PC-3 (cell line): ENCODE data around the gene MOCS2. TPM values are rescaled to one million over a fixed set of nuclear protein-coding genes. Genes with fewer than 3 reads are reported as not detected.

Experiments used
- ATAC-seq: fragments of 200-7000 bp; cut with Tn5 transposase; 2 replicates; pipeline ENCODE4 v1.9.1; 2020; ENCODE audit warnings: mild to moderate bottlenecking, moderate library complexity
- Bru-seq: library from RNA; stranded (reverse); fragments of 400-500 nt; gene quantifications from one replicate; lab custom pipeline; 2021; lab: Mats Ljungman, UMichigan
- BruChase-seq, 2 experiments: library from RNA; stranded (reverse); fragments of 400-500 nt; gene quantifications; one replicate each; lab custom pipeline; 2021; lab: Mats Ljungman, UMichigan
- BruUV-seq: library from RNA; stranded (reverse); fragments of 400-500 nt; replicated peaks from 2 replicates; lab custom pipeline; 2021; lab: Mats Ljungman, UMichigan
- CTCF ChIA-PET: fragments of 300-600 bp; sonication (Branson Sonifier 250); formaldehyde crosslinking; loops from one replicate; lab custom pipeline; 2022; ENCODE audit warnings: antibody characterized with exemption; lab: Charles Lee
- POLR2A ChIA-PET: fragments of 300-600 bp; sonication (Branson Sonifier 250); formaldehyde crosslinking; loops from one replicate; lab custom pipeline; 2022; ENCODE audit warnings: antibody characterized with exemption; ENCODE audit not compliant: unreplicated experiment; lab: Charles Lee
- DNase-seq: peaks from one replicate; pipeline ENCODE4 v3.0.0-alpha.2; 2015
- H2AFZ ChIP-seq: fragments of 300-600 bp; sonication (generic); 2 replicates; pipeline ENCODE4 v1.6.0; 2016; ENCODE audit warnings: antibody characterized with exemption, low read length
- H3F3A ChIP-seq: fragments of 300-600 bp; sonication (generic); one replicate; pipeline ENCODE4 v1.6.0; 2017; ENCODE audit warnings: antibody characterized with exemption, low read length, control low read depth, mild to moderate bottlenecking; ENCODE audit not compliant: unreplicated experiment
- H3K27ac ChIP-seq: fragments of 300-600 bp; sonication (generic); 2 replicates; pipeline ENCODE4 v1.5.1; 2016; ENCODE audit warnings: mild to moderate bottlenecking, low read length
- H3K27me3 ChIP-seq: fragments of 300-600 bp; sonication (generic); 2 replicates; pipeline ENCODE4 v1.6.1; 2016; ENCODE audit warnings: low read length, mixed read lengths
- H3K36me3 ChIP-seq: fragments of 300-600 bp; sonication (generic); 2 replicates; pipeline ENCODE4 v1.6.1; 2016; ENCODE audit warnings: low read depth, mixed run types, low read length, mixed read lengths
- H3K4me1 ChIP-seq: fragments of 300-600 bp; sonication (generic); 2 replicates; pipeline ENCODE4 v1.5.1; 2016; ENCODE audit warnings: low read length; ENCODE audit not compliant: insufficient read depth
- H3K4me2 ChIP-seq: fragments of 300-600 bp; sonication (generic); 2 replicates; pipeline ENCODE4 v1.6.0; 2016; ENCODE audit warnings: low read length
- H3K4me3 ChIP-seq: fragments of 300-600 bp; sonication (generic); 2 replicates; pipeline ENCODE4 v1.5.1; 2016; ENCODE audit warnings: mild to moderate bottlenecking, low read length, mixed read lengths
- H3K79me2 ChIP-seq: fragments of 300-600 bp; sonication (generic); 2 replicates; pipeline ENCODE4 v1.6.1; 2017; ENCODE audit warnings: low read length, mixed read lengths
- H3K9ac ChIP-seq: fragments of 300-600 bp; sonication (generic); 2 replicates; pipeline ENCODE4 v1.6.0; 2016; ENCODE audit warnings: mild to moderate bottlenecking, low read length
- H3K9me2 ChIP-seq: fragments of 300-600 bp; sonication (generic); replicated peaks from 2 replicates; pipeline ENCODE4 v1.6.1; 2016; ENCODE audit warnings: mixed run types, low read length, mixed read lengths
- H3K9me3 ChIP-seq: fragments of 300-600 bp; sonication (generic); 2 replicates; pipeline ENCODE4 v1.6.1; 2016; ENCODE audit warnings: low read length, mixed read lengths
- H4K20me1 ChIP-seq: fragments of 300-600 bp; sonication (generic); 2 replicates; pipeline ENCODE4 v1.6.1; 2016; ENCODE audit warnings: low read length, mixed read lengths
- CTCF ChIP-seq: fragments of 300-600 bp; sonication (generic); conservative IDR thresholded peaks from 2 replicates; pipeline ENCODE4 v1.5.1; 2017; ENCODE audit warnings: antibody characterized with exemption, low read depth, mild to moderate bottlenecking, low read length
- EZH2 ChIP-seq: fragments of 300-600 bp; sonication (generic); IDR thresholded peaks from one replicate; pipeline ENCODE4 v1.6.1; 2017; ENCODE audit warnings: antibody characterized with exemption, mild to moderate bottlenecking, low read length; ENCODE audit not compliant: unreplicated experiment
- EZH2phosphoT487 ChIP-seq: fragments of 300-600 bp; sonication (generic); IDR thresholded peaks from 2 replicates; pipeline ENCODE4 v1.6.1; 2018; ENCODE audit warnings: mild to moderate bottlenecking, antibody characterized with exemption, low read length, borderline replicate concordance
- intact Hi-C: fragments of 100-400 bp; cut with micrococcal nuclease; formaldehyde crosslinking; loops from 2 replicates; pipeline ENCODE4 v1.9.0; 2023
- long read RNA-seq: library from polyadenylated mRNA; unstranded; transcript quantifications from one replicate; pipeline ENCODE4 v2.0.0, GENCODE V29; 2021; ENCODE audit not compliant: unreplicated experiment
- total RNA-seq: library from RNA; depleted of rRNA; stranded (reverse); fragments of >200 nt; gene quantifications from 2 replicates; pipeline ENCODE4 v1.2.3, GENCODE V29; 2014; rRNA removed

The MOCS2 gene
- total RNA-seq: 26.5 and 29.1 TPM in 2 replicates
- Bru-seq, nascent RNA: percentile 77 among the genes with signal in this experiment
- percentile 78 among the genes with signal in this experiment for BruChase-seq, experiment 1, labeled RNA remaining after a 6-hour chase
- percentile 71 among the genes with signal in this experiment for BruChase-seq, experiment 2, labeled RNA remaining after a 2-hour chase
- long read RNA-seq, transcript MOCS2-203 (7 exons, 1,337 nt): major isoform, 50 of 101 reads
- long read RNA-seq, transcript MOCS2-202 (7 exons, 1,785 nt): minor isoform, 25 of 101 reads
- long read RNA-seq, partial matches to known transcripts: 7 of 101 reads
- long read RNA-seq, other reads (novel, unspliced or antisense): 18 of 101 reads

GRCh38 chr5:53109443-53110127 lies at the start of gene MOCS2:
Gene MOCS2 (minus strand): TSS chr5:53109757. CDS start chr5:53107174, 2,583 bp downstream.
- H3K9me2 ChIP-seq: no peaks in the 10 kb centered on the region
- no TSS peak for BruUV-seq
- H3K9ac ChIP-seq: peak within 1 kb of the TSS; percentile 92
- POLR2A ChIA-PET: interaction anchor here (0.6 kb wide), 2 partner anchors 43 to 310 kb away, joined by 3 to 4 read pairs; no protein-coding TSS in a partner anchor
- DNase-seq (peak; percentile 88), ATAC-seq (peak; percentile 95)
- H3K9me3 ChIP-seq: no peaks in the 10 kb centered on the region
- H3K27ac ChIP-seq: 0 out of 2 replicates have a peak within 1 kb of the TSS, but pooled peaks have one; percentile 10
- CTCF ChIA-PET: interaction anchor here (0.6 to 1.4 kb wide), 2 partner anchors 161 to 254 kb away, joined by 3 read pairs; no protein-coding TSS in a partner anchor
- H3K36me3 ChIP-seq: peaks cover 1% of the 10 kb centered on the region; the same call in 1 of the 2 replicates
- H3K79me2 ChIP-seq: peaks cover 56% of the 10 kb centered on the region
- no peaks in the 10 kb centered on the region for H3K27me3 ChIP-seq
- intact Hi-C loops: no loop called here
- peak within 1 kb of the TSS; percentile 97 for H2AFZ ChIP-seq
- H3K4me1 ChIP-seq: peaks cover 21% of the 10 kb centered on the region
- H3K4me3 ChIP-seq: peak within 1 kb of the TSS; percentile 90
- no peak for TF ChIP-seq CTCF
- TF ChIP-seq EZH2: no peak
- no peak for TF ChIP-seq EZH2phosphoT487
- H3F3A ChIP-seq: no peaks in the 10 kb centered on the region
- peak within 1 kb of the TSS; percentile 84 for H3K4me2 ChIP-seq
- no peaks in the 10 kb centered on the region for H4K20me1 ChIP-seq

GRCh38 chr5:53151713-53152458 lies 42.3 kb upstream of the MOCS2 start:
- H3K27me3 ChIP-seq: no peaks in the 10 kb centered on the region
- no peaks in the 10 kb centered on the region; the same call in 1 of the 2 replicates for H3K9me2 ChIP-seq
- CTCF ChIA-PET: no interaction called here
- H3K27ac ChIP-seq: no peak overlapping the region
- no peak overlapping the region for H3K4me2 ChIP-seq
- H2AFZ ChIP-seq: no peak overlapping the region
- H3K9me3 ChIP-seq: no peaks in the 10 kb centered on the region
- intact Hi-C loops: no loop called here
- no peaks in the 10 kb centered on the region for H4K20me1 ChIP-seq
- peak; percentile 37 for DNase-seq
- no peak overlapping the region for H3K9ac ChIP-seq
- TF ChIP-seq EZH2: no peak
- no peak for TF ChIP-seq CTCF
- TF ChIP-seq EZH2phosphoT487: no peak
- no peak overlapping the region for H3K4me3 ChIP-seq
- H3F3A ChIP-seq: no peaks in the 10 kb centered on the region
- no peak; the same call in 1 of the 2 replicates for ATAC-seq
- no peaks in the 10 kb centered on the region for H3K4me1 ChIP-seq
- POLR2A ChIA-PET: no interaction called here
- no peaks in the 10 kb centered on the region for H3K36me3 ChIP-seq
- no TSS peak for BruUV-seq
- no peaks in the 10 kb centered on the region for H3K79me2 ChIP-seq
